AG10803 (cell line): ENCODE results near the gene ADSS1.

Experiments
- DNase-seq: peaks from one replicate; pipeline ENCODE4 v3.0.0; 2010; ENCODE audit warnings: low read depth
- H3K4me3 ChIP-seq: 2 replicates; pipeline ENCODE4 v1.5.1; 2011; ENCODE audit warnings: mild to moderate bottlenecking, low read length, control low read depth
- TF ChIP-seq, protein P1 (sequence below): conservative IDR thresholded peaks from 2 replicates; pipeline ENCODE4 v1.5.1; 2011; ENCODE audit warnings: mild to moderate bottlenecking, low read length, control low read depth, inconsistent platforms

The ADSS1 gene

DNA sequence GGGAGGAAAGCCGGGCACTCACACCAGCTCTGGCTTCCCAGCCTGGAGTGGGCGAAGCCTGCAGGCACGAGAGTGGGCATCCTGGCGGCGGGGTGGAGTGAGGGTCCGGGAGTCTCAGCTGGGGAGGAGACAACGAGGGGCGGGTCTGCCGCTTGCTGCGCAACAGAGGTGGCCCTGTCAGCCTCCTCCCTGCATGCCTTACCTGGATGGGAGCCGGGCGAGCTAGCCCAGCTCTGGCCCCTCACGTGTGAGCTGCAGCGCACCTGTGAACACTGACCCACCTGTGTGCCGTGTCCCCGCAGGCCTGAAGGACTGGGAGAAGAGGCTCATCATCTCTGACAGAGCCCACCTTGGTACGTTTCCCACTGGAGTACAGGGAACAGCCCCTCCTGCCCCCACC, 15.0 kb downstream of the ADSS1 start:
- H3K4me3 ChIP-seq = no peak overlapping the region
- DNase-seq = no peak
- TF ChIP-seq, protein P1, sequence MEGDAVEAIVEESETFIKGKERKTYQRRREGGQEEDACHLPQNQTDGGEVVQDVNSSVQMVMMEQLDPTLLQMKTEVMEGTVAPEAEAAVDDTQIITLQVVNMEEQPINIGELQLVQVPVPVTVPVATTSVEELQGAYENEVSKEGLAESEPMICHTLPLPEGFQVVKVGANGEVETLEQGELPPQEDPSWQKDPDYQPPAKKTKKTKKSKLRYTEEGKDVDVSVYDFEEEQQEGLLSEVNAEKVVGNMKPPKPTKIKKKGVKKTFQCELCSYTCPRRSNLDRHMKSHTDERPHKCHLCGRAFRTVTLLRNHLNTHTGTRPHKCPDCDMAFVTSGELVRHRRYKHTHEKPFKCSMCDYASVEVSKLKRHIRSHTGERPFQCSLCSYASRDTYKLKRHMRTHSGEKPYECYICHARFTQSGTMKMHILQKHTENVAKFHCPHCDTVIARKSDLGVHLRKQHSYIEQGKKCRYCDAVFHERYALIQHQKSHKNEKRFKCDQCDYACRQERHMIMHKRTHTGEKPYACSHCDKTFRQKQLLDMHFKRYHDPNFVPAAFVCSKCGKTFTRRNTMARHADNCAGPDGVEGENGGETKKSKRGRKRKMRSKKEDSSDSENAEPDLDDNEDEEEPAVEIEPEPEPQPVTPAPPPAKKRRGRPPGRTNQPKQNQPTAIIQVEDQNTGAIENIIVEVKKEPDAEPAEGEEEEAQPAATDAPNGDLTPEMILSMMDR = no peak

GRCh38 chr14:104739546-104740516, 15.8 kb downstream of the ADSS1 start:
- H3K4me3 ChIP-seq = no peak overlapping the region
- DNase-seq = no peak
- TF ChIP-seq, protein P1 = no peak

DNA sequence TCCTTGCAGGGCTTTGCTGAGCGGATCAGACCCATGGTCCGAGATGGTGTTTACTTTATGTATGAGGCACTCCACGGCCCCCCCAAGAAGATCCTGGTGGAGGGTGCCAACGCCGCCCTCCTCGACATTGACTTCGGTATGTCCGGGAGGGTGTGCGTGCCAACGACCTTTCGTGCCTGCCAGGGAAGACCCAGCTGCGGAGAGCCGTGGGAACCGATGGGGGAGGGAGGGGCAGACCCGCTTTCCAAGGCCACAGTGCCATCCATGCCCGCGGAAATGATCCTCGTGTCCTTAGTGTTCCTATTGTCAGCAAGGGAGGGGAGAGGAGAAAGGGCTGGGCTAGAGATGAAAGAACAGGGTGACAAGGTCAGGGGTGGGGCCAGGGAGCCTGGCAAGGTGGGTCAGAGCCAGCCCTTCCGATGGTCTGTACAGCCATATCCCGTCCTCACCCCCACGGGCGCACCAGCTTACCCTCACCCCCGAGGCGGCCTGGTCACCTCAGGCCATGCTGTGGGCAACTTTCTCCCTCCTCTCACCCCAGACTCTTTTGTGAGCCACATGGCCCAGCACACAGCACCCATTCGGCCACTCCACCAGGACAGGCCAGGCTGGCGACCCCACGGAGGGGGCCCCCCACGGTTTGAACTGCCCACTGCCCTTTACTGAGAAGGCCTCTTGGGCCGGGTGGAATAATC, 17.2 kb downstream of the ADSS1 start:
- no peak overlapping the region for H3K4me3 ChIP-seq
- TF ChIP-seq, protein P1 = no peak
- no peak for DNase-seq

DNA sequence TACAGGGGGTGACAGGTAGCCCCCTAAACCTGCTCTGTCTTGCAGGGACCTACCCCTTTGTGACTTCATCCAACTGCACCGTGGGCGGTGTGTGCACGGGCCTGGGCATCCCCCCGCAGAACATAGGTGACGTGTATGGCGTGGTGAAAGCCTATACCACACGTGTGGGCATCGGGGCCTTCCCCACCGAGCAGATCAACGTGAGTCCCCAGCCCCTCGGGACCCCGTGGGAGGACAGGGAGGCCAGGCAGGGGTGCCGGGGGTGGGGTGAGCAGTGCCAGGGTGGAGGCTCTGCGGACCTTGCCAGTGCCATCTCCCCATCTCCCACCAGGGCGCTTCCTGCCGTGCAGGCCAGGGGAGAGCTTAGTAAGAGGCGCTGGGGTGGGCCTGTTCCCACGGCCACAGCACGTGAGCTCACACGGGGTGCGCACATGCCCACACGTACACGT, 17.8 kb downstream of the ADSS1 start:
- TF ChIP-seq, protein P1 = no peak
- DNase-seq = no peak
- no peak overlapping the region for H3K4me3 ChIP-seq

DNA sequence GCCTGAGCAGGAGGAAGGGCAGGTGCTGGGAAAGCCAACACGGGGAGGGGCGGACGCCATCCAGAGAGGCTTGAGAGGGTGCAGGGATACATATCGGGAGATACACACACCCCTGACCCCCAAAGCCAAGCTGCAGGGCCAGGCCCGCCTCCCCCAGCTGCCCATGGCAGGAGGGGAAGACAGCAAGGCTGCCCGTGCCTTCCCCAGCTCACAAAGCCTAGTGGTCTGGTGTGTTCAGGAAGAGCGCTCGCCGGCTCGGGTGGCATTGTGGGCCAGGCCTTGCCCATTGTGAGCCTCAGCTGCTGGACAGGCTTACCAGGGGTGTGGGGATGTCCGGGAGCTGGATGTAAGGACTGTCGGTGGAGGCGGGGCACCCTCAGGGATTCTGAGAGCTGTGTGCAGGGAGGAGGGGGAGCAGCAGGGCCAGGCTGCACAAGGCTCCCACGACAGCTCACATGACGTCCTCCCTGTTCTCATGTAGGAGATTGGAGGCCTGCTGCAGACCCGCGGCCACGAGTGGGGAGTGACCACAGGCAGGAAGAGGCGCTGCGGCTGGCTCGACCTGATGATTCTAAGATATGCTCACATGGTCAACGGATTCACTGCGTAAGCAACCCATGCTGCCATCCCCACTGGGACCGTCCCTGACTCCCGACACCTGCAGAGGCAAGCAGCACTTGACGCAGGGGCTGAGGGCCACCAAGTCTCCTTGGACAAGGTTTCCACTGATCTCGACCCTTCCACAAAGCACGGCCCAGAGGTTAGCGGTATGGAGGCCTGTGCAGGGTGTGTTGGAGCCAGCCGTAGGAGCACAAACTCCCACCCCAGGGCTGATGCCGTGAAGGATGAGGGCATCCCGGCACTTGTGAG, 18.8 kb downstream of the ADSS1 start:
- DNase-seq = no peak
- H3K4me3 ChIP-seq = no peak overlapping the region
- TF ChIP-seq, protein P1 = no peak

DNA sequence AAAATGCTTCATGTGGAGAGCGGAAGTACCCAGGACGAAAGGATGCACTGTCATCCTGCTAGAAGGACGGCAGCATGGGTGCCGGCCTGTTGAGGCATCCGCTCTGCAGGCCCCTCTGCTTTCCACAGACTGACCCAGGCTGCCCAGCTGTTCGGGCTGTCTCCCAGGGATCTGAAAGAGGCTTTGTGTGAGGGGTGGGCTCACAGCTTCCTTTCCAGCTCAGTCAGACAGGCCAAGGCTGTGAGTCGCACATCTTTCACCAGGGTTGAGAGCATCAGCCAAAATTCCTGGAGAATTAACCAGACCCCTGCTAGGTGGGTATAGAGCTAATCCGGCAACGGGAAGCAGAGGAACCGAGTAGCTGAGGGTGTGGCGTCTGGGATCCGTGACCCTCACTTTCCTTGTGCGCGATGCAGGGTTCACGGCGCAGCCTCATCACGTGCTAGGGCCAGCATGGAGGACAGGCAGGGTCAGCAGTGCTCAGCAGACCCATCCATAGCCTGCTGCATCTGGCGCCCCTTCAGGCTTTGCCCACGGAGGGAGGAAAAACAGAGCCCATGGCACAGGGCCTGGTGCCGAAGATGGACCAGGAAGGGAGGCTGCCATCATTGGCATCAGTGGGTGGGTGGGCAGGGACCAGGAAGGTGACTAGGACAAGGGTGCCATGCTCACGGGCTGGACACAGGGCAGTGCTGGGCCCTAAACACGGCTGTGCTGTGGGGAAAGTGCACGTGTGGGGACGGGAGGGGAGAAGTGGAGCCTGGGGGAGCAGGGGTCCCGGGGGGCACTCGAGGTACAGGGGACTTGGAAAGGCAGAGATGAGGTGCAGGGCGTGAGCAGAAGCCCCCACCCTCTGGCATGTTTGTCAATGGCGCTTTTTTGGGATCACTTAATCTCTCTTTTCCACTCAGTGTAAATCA, 19.7 kb downstream of the ADSS1 start:
- DNase-seq = peak; percentile 46

More for the DNA sequence above, 19.7 kb downstream of the ADSS1 start:
- TF ChIP-seq, protein P1 = no peak
- no peak overlapping the region for H3K4me3 ChIP-seq
